Activated T-helper 9 cell treated with anti-CD3 and anti-CD28 coated beads, Interleukin-2, amount 50 U/mL, for 16 hours (primary cell): ENCODE data around the gene WBP1L.

Experiments used
- DNase-seq: peaks from one replicate; pipeline ENCODE4 v3.0.0-alpha.2; 2020; ENCODE audit warnings: low read depth

WBP1L gene

GRCh38 chr10:102759497-102760210 lies 15.9 kb downstream of the WBP1L start:
- no peak for DNase-seq

DNA sequence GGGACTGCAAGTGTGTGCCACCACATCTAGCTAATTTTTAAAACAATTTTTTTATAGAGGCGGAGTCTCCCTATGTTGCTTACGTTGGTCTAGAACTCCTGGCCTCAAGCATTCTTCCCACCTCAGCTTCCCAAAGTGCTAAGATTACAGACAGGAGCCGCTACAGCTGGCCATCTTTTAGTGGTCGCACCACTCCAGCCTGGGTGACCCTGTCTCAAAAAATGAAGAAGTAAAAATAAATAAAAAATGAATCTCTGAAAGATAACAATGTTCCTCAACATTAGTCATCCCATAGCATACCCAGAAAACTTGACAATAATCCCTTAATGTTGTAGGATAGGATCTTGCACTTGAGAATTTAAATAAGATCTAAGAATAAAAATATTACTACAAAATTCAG lies 18.2 kb downstream of the WBP1L start:
- no peak for DNase-seq

DNA sequence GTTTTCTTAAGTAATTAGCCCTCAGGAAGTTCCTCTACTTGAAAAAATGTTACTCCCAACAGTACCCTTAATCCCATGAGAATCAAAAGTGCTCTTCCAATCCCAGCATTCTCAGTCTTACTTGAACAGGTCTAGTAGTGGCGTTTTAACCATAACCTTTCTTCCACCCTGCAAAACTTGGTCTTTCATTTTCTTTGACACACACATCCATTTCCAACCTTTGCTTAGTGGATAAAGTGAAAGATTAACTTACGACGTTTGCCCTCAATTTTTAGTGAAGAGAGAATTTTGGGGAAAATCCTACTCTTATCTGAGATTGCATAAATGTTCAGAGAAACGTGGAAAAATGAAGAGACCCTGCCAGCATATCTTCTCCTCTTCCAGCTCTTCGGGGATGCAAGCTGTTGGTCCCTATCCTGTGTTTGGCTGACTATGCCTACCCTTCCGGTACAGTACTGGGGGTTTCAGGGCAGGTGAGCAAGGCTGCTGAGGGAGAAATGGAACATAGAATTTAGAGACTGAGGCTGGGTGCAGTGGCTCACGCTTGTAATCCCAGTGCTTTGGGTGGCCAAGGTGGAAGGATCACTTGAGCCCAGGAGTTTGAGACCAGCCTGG lies 18.8 kb downstream of the WBP1L start:
- no peak for DNase-seq

DNA sequence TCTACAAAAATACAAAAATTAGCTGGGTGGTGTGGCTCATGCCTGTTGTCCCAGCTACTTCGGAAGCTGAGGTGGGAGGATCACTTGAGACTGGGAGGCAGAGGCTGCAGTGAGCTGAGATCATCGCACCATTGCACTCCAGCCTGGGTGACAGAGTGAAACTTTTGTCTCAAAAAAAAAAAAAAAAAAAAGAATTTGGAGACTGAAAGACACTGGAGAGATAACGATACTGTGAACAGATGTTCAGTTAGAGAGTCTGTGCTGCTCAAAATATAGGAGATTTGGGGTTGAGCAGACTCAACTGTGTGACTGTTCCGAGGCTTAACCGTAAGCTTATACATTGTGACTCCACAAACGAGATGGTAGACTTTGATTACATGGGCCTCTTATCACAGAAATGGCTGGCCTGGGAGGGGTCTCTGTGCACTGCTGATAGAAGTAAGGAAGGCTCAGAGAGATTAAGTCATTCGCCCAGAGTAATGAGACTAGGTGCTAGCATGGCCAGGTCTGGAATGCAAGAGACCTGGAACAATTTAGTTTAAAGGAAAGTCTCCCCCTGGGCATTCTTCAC lies 19.4 kb downstream of the WBP1L start:
- no peak for DNase-seq

DNA sequence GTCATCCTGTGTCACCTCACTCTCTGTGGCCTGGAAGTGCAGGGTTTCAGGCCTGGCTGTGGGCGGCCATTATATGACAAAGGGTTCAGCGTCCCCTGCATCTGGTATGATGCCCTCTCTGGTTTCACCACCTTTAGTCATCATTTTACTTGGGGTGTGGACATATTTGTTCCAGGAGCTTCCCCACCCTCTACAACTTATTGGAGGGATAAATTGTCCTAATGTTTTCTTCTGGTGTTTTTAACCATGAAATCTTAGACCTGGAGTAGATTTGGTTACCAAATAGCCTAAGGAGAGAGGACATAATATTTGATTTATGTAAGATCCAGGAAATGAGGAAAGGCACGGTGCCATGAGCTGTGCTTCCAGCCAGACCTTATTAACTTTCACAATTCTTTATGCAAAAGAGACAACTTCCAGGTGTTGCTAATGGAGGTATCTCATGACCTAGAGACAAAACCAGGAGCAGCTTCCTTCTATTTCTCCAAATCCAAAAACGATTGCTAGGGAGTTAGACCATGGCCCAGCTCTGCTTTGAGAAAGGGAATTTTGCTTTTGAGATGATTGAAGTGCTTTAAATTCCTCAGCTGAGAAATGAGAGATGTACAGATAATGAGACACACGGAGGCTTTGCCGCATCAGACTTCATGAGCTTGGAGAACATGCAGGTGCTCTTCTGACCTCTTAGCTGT lies 20.9 kb downstream of the WBP1L start:
- DNase-seq = no peak

DNA sequence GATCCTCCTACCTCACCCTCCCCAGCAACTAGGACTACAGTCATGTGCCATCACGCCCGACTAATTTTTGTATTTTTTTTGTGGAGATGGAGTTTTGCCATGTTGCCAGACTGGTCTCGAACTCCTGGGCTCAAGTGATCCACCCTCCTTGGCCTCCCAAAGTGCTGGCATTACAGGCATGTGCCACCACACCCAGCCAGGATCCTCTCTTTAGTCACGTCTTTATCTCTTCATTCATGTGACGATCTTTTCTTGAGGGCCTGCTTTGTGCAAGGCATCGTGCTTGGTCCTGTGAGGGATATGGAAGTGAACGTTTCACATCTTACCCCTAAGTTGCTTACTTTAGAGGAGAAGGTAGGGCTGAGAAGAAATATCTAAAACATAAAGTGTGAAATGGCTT lies 21.6 kb downstream of the WBP1L start:
- no peak for DNase-seq

GRCh38 chr10:102767428-102768160 lies 23.8 kb downstream of the WBP1L start:
- DNase-seq = no peak

GRCh38 chr10:102769375-102770107 lies 25.8 kb downstream of the WBP1L start:
- DNase-seq = no peak

DNA sequence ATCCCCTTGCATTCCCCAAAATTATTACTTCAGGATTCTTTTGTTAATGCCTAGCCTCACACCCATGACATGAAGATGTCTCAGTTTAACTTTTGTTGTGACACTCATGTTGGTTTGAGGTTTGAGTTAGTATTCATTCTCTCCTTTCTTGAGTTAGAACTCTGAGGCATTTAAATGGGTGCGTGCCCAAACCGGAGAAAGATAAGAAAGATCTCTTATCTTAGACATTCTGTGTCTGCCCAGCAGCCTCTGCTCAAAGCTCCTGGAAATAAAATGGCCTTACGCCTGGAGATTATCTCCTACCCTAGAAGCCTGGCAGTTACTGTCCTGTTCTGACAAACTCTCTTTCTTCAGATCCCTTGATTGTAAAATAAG lies 26.3 kb downstream of the WBP1L start:
- no peak for DNase-seq

GRCh38 chr10:102770792-102771191 lies 27.0 kb downstream of the WBP1L start:
- DNase-seq = no peak

- DNase-seq = no peak
Measured at GRCh38 chr10:102773320-102773719, 29.6 kb downstream of the WBP1L start.

GRCh38 chr10:102773986-102774385 lies 30.2 kb downstream of the WBP1L start:
- DNase-seq = no peak

- DNase-seq = no peak
Measured at GRCh38 chr10:102775201-102775934, 31.6 kb downstream of the WBP1L start.

- DNase-seq = no peak
Measured at GRCh38 chr10:102775935-102776669, 32.4 kb downstream of the WBP1L start.

DNA sequence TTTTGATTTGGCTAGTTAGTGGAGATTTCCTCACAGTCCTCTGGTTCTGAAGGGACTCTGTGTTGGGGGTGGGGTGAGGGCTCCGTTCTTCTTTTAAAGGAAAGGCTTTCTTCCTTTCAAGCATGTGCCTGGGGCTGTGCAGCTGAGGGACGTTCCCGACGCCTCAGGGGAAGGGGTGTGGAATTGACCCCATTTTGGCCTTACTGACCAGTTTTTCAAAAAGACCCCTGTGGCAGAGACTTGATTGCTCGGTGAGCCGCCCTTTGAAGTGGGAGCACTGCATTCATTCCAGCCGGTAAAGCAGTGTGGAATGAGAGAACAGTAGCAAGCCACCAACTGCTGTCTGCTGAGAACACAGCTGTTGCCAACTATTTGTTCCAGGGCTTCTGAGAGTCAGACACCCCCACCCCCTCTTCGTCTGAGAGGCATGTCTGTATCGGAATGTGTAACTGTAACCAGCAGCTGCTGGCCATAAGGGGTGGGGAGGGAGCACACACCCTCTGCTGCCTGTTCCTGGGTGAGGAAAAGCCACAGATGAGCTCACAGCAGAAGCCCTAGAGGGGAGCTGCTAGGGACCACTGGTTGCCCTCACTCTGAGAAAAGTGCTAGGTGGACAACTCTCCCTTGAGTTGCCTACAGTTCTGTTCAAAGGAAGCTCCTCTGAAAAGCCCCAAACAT lies 33.2 kb downstream of the WBP1L start:
- DNase-seq = no peak

DNA sequence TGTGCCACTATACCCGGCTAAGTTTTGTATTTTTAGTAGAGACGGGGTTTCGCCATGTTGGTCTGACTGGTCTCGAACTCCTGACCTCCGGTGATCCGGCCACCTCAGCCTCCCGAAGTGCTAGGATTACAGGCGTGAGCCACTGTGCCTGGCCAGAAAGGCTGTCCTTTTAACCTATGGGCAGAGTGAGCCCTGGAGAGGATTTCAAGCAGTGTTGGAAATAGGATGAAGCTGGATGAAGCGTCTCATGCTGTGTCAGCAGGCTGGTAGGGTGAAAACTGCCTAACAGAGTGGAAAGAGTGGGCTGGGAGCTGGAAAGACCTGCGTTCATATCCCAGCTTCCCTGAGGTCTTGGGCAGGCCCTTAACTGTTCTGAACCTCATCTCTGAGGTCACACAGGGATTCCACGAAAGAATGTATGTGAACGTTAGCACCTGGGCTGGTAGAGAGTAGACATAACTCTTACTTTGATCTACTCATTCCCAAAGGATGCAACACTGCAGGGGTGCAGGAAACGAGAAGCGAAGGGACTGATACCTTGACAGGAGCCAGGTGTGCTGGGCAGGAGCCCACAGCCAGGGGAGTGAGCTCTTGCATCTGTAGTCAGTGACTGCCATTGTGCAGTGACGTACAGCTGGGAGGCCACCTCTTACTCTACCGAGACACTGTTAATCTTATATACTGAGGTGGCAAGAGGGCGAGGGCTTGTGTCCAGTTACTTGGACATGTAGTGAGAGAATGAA lies 34.1 kb downstream of the WBP1L start:
- no peak for DNase-seq

DNA sequence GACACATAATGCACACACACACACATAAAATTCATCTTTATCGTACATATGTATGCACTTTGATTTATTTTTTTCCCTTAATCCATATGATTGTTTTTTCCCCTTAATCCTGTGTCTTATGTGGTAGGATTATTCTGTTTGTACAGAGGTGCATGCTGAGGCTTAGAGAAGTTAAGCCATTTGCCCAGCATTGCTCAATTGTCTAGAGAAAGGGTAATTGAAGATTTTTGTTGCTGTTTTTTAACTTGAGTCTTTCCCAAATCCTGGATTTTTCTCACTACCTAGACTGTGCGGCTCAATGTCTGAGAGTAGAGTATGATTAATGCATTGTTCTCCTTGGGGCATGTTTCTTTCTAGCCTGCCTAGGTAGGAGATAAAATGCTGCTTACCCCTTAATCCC lies 35.0 kb downstream of the WBP1L start:
- no peak for DNase-seq

- no peak for DNase-seq
Measured at GRCh38 chr10:102779680-102780526, 36.2 kb downstream of the WBP1L start.
